Measurements from ENCODE around the gene SH3RF3.

SH3RF3 gene

GRCh38 chr2:109287413-109287812, 158.4 kb downstream of the SH3RF3 start:
- Histone ChIP-seq H3K27ac (no peak overlapping the region), H3K4me2 (peak overlapping the region in 9 of 11 experiments; percentile 54 to 83 (median 67); a peak in 14 of 22 replicates), H3K27me3 (no peaks in the 10 kb centered on the region), H3K4me1 (peaks cover 46 to 65% (median 57%) of the 10 kb centered on the region in 10 experiments), H3K4me3 (no peak overlapping the region), H3K36me3 (peaks cover 0 to 14% (median 0%) of the 10 kb centered on the region in 11 experiments; a peak in 4 of 22 replicates), H3K9me3 (replicated peaks in 1 of 11) (peaks cover 0 to 7% (median 0%) of the 10 kb centered on the region in 11 experiments; a peak in 6 of 22 replicates), H3K9ac (no peak overlapping the region), H4K20me1 (peaks cover 42 to 99% (median 93%) of the 10 kb centered on the region in 11 experiments; a peak in 21 of 22 replicates)
- TF ChIP-seq Cebpa-rat (IDR thresholded peaks at IDR 0.05), result no peak

GRCh38 chr2:109287838-109288237, 158.8 kb downstream of the SH3RF3 start:
- Histone ChIP-seq H3K27me3 (no peaks in the 10 kb centered on the region), H3K4me1 (peaks cover 42 to 61% (median 53%) of the 10 kb centered on the region in 10 experiments), H3K9ac (no peak overlapping the region), H4K20me1 (peaks cover 38 to 98% (median 89%) of the 10 kb centered on the region in 11 experiments; a peak in 21 of 22 replicates), H3K36me3 (peaks cover 0 to 18% (median under 1%) of the 10 kb centered on the region in 11 experiments; a peak in 6 of 22 replicates), H3K27ac (no peak overlapping the region), H3K9me3 (replicated peaks in 1 of 11) (peaks cover 0 to 11% (median under 1%) of the 10 kb centered on the region in 11 experiments; a peak in 12 of 22 replicates), H3K4me3 (no peak overlapping the region), H3K4me2 (peak overlapping the region in 8 of 11 experiments; percentile 54 to 83 (median 65); a peak in 7 of 22 replicates)
- TF ChIP-seq Cebpa-rat (IDR thresholded peaks at IDR 0.05), result no peak

GRCh38 chr2:109288544-109289368, 159.8 kb downstream of the SH3RF3 start:
- H4K20me1 ChIP-seq, result peaks cover 29 to 98% (median 84%) of the 10 kb centered on the region in 11 experiments; a peak in 21 of 22 replicates

GRCh38 chr2:109289504-109290222, 160.7 kb downstream of the SH3RF3 start:
- Histone ChIP-seq H3K4me1 (peaks cover 28 to 54% (median 40%) of the 10 kb centered on the region in 10 experiments), H3K36me3 (peaks cover 0 to 33% (median 14%) of the 10 kb centered on the region in 11 experiments; a peak in 16 of 22 replicates), H3K27me3 (no peaks in the 10 kb centered on the region), H3K27ac (no peak overlapping the region), H3K4me2 (no peak overlapping the region), H4K20me1 (peaks cover 22 to 96% (median 77%) of the 10 kb centered on the region in 11 experiments; a peak in 21 of 22 replicates), H3K9me3 (replicated peaks in 1 of 11) (peaks cover 15 to 29% (median 19%) of the 10 kb centered on the region in 11 experiments), H3K9ac (no peak overlapping the region), H3K4me3 (no peak overlapping the region)
- no peak for TF ChIP-seq Cebpa-rat (IDR thresholded peaks at IDR 0.05)

More at GRCh38 chr2:109288544-109289368, 159.8 kb downstream of the SH3RF3 start:
- Histone ChIP-seq H3K27ac (no peak overlapping the region), H3K27me3 (no peaks in the 10 kb centered on the region), H3K4me1 (peaks cover 35 to 57% (median 44%) of the 10 kb centered on the region in 10 experiments), H3K9ac (no peak overlapping the region), H3K36me3 (peaks cover 0 to 27% (median 10%) of the 10 kb centered on the region in 11 experiments; a peak in 16 of 22 replicates), H3K9me3 (replicated peaks in 1 of 11) (peaks cover 6 to 20% (median 10%) of the 10 kb centered on the region in 11 experiments), H3K4me3 (no peak overlapping the region), H3K4me2 (no peak overlapping the region)
- no peak for TF ChIP-seq Cebpa-rat (IDR thresholded peaks at IDR 0.05)

- Histone ChIP-seq H3K4me2 (no peak overlapping the region), H3K9me3 (replicated peaks in 1 of 11) (peaks cover 18 to 32% (median 21%) of the 10 kb centered on the region in 11 experiments), H3K27me3 (no peaks in the 10 kb centered on the region), H3K36me3 (peaks cover 0 to 33% (median 14%) of the 10 kb centered on the region in 11 experiments; a peak in 16 of 22 replicates), H4K20me1 (peaks cover 32 to 96% (median 76%) of the 10 kb centered on the region in 11 experiments; a peak in 21 of 22 replicates), H3K4me1 (peaks cover 26 to 54% (median 40%) of the 10 kb centered on the region in 10 experiments), H3K9ac (no peak overlapping the region), H3K4me3 (no peak overlapping the region), H3K27ac (peak overlapping the region in 2 of 11 experiments; percentile 11 to 33; a peak in 2 of 22 replicates)
- TF ChIP-seq Cebpa-rat (IDR thresholded peaks at IDR 0.05), result no peak
Observed at GRCh38 chr2:109290887-109291643, 162.1 kb downstream of the SH3RF3 start.

GRCh38 chr2:109292386-109292785, 163.4 kb downstream of the SH3RF3 start:
- TF ChIP-seq Cebpa-rat (IDR thresholded peaks at IDR 0.05), result no peak
- Histone ChIP-seq H3K27ac (no peak overlapping the region), H3K9me3 (replicated peaks in 1 of 11) (peaks cover 18 to 32% (median 21%) of the 10 kb centered on the region in 11 experiments), H3K9ac (no peak overlapping the region), H3K4me1 (peaks cover 26 to 54% (median 40%) of the 10 kb centered on the region in 10 experiments), H3K4me2 (no peak overlapping the region), H4K20me1 (peaks cover 24 to 96% (median 76%) of the 10 kb centered on the region in 11 experiments; a peak in 20 of 22 replicates), H3K27me3 (no peaks in the 10 kb centered on the region), H3K36me3 (peaks cover 0 to 27% (median 14%) of the 10 kb centered on the region in 11 experiments; a peak in 16 of 22 replicates), H3K4me3 (no peak overlapping the region)

- H3K4me3 ChIP-seq, result peak overlapping the region in 1 of 10 experiments; percentile 38; a peak in 2 of 20 replicates
- H3K36me3 ChIP-seq, result peaks cover 0 to 27% (median 14%) of the 10 kb centered on the region in 11 experiments; a peak in 16 of 22 replicates
- H3K27me3 ChIP-seq, result no peaks in the 10 kb centered on the region
- H3K4me2 ChIP-seq, result no peak overlapping the region
- H4K20me1 ChIP-seq, result peaks cover 25 to 96% (median 76%) of the 10 kb centered on the region in 11 experiments; a peak in 21 of 22 replicates
- no peak for TF ChIP-seq Cebpa-rat (IDR thresholded peaks at IDR 0.05)
- no peak overlapping the region for H3K9ac ChIP-seq
- H3K9me3 ChIP-seq (replicated peaks in 1 of 11), result peaks cover 18 to 32% (median 21%) of the 10 kb centered on the region in 11 experiments
- peaks cover 35 to 61% (median 45%) of the 10 kb centered on the region in 10 experiments for H3K4me1 ChIP-seq
- H3K27ac ChIP-seq, result peak overlapping the region in 7 of 11 experiments; percentile 24 to 88 (median 70); a peak in 10 of 22 replicates
Observed at GRCh38 chr2:109293663-109294062, 164.7 kb downstream of the SH3RF3 start.

All from BLaER1 treated with 17β-estradiol and CSF1 and Interleukin-3, amounts not matched to agents 10 nM and 100 nM (cell line).